HG03280 (cell line): ENCODE data around the gene LIN7A.
"Not testable (repeated sequence)": the region's sequence is repeated elsewhere in the genome, so short reads cannot be mapped to it uniquely, and the experiment has no call there.

ENCODE experiments used
- ATAC-seq: cut with Tn5 transposase; IDR thresholded peaks from one replicate; pipeline ENCODE4 v1.9.1; 2021; ENCODE audit warnings: mild to moderate bottlenecking, moderate library complexity; ENCODE audit not compliant: unreplicated experiment

Gene LIN7A

GRCh38 chr12:80924437-80924836 lies 13.3 kb downstream of the LIN7A start:
- no peak for ATAC-seq

DNA sequence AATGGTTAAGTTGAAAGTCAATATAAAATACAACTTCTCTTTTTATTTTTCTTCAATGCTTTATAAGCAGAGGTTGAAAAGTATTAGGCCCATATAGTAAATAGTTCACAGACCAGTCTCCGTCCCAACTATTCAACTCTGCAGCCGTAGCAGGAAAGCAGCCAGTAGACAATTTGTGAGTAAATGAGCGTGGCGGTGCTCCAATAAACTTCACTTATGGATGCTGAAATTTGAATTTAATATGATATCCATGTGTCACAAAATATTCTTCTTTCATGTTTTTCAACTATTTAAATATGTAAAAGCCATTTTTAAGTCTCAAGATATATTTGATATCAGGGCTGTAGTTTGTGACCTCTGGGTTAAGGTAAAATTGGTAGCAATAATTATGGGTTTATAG lies 17.7 kb downstream of the LIN7A start:
- no peak for ATAC-seq

DNA sequence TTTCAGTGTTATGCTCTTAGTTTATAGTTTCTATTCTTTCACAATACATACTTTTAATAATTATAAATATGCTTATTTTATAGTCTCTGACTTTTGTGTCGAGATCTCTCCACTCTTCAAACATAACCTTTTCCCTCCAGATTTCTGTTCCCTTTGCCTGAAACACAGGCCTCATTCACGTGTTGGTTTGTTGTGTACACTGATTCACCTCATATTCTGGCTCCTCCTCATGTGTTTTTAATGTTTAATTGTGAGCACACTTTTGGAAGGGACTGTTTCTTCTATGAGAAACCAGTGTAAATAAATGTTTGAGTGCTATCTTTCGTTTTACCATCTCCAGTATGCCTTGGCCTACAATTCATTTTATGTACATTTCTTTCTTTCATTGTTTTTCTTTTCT lies 20.1 kb downstream of the LIN7A start:
- no peak for ATAC-seq

- ATAC-seq = no peak
These were observed 24.6 kb downstream of the LIN7A start for GRCh38 chr12:80912901-80913770.

GRCh38 chr12:80909370-80909769 lies 28.4 kb downstream of the LIN7A start:
- ATAC-seq = no peak

GRCh38 chr12:80902711-80903110 lies 35.0 kb downstream of the LIN7A start:
- no peak for ATAC-seq

GRCh38 chr12:80901661-80902060 lies 36.1 kb downstream of the LIN7A start:
- ATAC-seq = no peak

DNA sequence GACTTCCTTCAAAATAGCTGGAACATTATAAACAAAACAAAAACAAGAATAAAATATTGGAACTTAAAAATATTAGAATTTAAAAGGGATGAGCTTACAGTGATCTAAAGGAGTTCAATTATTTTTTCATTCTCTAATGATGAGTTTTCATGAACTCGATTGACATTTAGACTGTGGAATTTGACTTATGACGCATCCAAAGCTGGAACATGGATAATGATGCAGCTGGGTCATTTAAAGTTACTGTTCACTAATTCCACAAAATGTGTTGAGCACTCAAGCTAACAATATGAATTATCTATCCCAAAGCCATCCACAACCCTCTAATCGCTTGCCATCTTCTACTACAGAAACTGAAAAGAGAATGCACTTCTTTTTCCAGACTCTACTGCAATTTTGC lies 42.5 kb downstream of the LIN7A start:
- no peak for ATAC-seq

- ATAC-seq = no peak
These were observed 43.6 kb downstream of the LIN7A start for GRCh38 chr12:80894179-80894578.

DNA sequence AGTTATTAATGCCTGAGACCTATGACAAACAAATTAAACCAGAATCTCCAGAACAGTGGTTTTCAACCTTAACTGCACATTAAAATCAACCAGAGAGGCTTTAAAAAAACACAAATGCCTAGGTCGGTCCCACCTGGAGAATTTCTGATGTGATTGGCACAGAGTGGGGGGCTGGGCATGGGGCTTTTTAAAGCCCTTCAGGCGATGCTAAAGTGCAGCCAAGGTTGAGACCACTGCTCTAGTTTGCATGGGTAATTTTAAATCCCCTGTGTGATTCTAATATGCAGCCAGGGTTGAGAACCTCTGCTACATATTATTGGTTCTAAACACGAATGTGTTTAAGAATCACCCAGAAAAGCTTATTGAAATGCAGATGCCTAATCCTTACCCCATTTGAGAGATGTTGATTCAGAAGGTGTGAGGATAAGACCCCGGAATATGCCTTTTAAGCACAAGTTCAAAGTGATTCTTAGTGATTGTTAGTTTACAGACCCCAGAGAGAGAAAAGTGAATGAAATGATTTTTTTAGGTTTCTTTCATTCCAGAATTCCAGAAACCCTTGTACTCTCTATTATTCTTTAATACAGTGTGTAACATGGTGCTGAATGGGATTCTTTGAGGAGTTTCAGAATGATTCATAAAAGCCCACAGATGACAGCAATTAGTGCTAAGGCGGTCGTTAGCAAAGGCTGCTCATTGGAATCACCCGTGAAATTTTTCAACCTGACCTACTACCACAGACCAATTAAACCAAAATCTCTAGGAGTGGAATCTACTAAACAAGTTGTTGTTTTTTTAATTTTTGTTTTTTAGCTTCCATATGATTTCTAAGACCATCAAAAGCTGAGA lies 44.9 kb downstream of the LIN7A start:
- no peak for ATAC-seq

- ATAC-seq = no peak
These were observed 53.1 kb downstream of the LIN7A start for GRCh38 chr12:80884651-80885050.

DNA sequence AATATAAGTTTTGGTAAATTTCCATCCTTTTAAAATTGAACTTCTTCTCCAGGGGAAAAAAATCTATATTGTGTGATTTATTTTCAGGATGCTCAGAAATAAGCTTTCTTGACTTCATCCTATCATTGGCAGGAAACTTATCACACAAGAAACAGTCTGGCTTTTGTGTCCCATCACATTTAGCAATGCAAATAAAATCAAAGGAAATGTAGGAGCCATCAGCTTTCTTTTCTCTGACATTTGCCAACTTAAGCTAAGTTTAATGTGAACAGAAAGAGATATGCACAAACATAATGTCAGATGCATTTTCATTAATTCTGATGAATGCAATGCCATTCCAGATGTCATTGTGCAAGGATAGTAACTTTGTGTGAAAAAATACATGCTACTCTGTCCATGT lies 56.6 kb downstream of the LIN7A start:
- ATAC-seq = no peak

DNA sequence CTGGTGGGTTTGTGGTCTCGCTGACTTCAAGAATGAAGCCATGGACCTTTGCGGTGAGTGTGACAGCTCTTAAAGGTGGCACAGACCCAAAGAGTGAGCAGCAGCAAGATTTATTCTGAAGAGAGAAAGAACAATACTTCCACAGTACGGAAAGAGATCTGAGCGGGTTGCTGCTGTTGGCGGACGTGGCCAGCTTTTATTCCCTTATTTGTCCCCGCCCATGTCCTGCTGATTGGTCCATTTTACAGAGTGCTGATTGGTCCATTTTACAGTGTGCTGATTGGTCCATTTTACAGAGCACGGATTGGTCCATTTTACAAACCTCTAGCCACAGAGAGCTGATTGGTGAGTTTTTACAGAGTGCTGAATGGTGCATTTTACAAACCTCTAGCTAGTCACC lies 59.3 kb downstream of the LIN7A start:
- ATAC-seq = not testable (repeated sequence)

GRCh38 chr12:80877721-80878265 lies 59.9 kb downstream of the LIN7A start:
- ATAC-seq = no peak

DNA sequence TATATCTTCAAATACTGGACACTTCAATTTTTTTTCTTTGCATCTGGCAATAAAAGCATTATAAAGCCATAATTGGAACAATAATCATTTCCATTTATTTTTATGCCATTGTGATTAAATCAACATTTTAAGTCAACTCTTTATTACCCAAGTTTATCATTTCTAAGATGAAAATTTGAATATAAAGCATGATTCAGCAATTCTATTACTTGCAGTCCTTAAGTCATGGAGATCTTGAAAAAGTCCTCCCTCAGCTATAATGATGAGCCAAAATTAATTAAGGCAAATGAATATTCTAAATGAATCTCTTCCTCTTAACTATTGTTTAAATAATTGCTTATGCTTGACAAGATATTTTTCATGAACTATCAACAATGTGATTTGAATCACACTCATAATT lies 65.7 kb downstream of the LIN7A start:
- ATAC-seq = no peak

DNA sequence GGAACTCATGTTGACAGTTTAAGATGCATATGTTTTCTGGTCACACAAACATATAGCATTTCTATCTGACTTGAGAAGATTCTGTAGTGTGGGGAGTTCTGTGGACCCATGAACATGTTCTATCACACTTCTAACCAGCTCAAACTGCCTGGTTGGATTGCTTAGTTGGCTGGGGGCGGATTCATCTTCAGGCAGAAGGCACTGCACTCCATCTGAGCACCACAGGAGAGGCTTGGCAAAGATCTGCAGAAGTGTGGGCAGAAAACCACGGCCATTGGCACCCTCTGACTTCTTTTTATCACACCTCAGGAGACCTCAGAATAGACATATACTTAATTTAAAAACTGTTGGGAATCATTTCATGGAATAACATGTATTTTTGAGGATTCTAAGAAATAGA lies 68.5 kb downstream of the LIN7A start:
- no peak for ATAC-seq

DNA sequence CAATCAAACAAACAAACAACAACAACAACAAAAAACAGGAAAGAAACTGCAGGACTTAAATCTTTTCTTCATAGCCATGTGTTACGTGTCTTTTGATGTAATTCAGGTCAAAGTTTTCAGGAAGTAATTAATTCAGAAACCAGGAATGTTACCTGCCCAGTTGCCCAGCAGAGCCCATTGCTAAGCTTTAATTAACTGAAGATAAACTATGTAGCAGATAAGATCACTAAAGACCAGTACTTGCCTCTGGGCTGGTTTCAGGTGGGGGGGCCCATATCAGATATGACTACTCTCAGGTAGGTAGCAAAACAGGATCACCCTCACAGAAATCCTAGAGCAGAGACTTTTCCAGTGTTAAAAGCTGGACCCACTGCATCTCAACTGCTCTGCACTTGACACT lies 69.2 kb downstream of the LIN7A start:
- no peak for ATAC-seq

DNA sequence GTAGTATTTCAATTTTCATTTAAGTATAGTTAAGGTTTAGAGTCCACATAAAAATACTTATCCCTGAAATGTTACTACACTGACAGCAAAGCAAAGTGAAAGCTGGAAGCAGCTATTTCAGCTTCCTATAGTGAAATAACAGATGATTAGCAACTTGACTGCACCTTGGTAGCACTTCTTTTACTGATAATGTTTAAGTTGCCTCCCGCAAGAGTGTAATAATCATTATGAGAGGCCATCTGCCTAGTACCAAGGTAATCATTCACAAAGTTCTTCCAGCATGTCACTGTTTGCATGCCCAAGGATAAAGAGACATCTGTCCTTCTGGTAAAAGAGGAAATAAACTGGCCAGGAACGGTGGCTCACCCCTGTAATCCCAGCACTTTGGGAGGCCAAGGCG lies 69.8 kb downstream of the LIN7A start:
- no peak for ATAC-seq

DNA sequence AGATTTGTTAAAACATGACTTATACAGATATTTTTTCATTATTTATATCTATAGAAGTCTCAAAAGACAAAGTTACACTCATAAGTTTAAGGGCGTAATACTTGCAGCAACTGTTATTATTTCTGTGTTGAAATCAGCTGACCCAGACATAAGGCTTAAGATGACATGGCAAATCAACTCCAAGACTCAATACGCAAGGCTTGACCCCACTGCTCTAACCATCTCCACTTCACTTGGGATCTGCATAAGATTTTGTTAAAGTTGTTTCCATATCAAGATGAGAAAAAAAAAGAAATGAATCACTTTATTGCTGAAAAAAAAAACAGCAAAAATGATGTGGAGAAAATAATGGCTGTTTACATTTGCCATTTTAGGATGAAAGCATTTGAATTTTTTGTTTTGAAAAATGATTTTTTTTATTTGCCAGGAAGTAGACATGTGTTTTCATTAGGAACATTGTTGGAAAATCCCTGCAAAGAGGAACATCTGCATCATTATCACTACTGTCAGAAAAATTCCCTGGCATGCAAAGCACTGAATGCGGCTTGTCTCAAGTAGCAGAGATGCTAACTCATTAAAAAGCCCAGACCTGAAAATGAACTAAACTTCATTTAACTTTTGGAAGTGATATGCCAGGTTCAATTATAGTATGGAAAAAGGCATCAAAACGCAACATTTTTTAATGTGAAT lies 73.5 kb downstream of the LIN7A start:
- ATAC-seq = no peak

- ATAC-seq = no peak
These were observed 75.2 kb downstream of the LIN7A start for GRCh38 chr12:80862531-80862930.
